Immature natural killer cell (primary cell): Measurements from ENCODE around the gene KRTAP3-2. TPM values are rescaled to one million over a fixed set of nuclear protein-coding genes. Genes with fewer than 3 reads are reported as not detected.

Experiments
- DNase-seq, 3 donors: peaks; one replicate each; pipeline ENCODE4 v3.0.0; 2022; ENCODE audit warnings: mixed read lengths in 1 of 3
- H3K27ac Mint-ChIP-seq, 6 donors: one replicate each; pipeline ENCODE4 v1.8.0; 2020; ENCODE audit warnings: mixed read lengths in 6 of 6, mild to moderate bottlenecking in 5 of 6, inconsistent platforms in 4 of 6, moderate library complexity in 3 of 6
- H3K27me3 Mint-ChIP-seq, 3 donors: one replicate each; pipeline ENCODE4 v1.8.0; 2020 to 2021; ENCODE audit warnings: low read depth in 3 of 3, mild to moderate bottlenecking in 3 of 3, mixed read lengths in 3 of 3, moderate library complexity in 3 of 3, inconsistent platforms in 1 of 3
- H3K36me3 Mint-ChIP-seq, 3 donors: one replicate each; pipeline ENCODE4 v1.8.0; 2020; ENCODE audit warnings: mixed read lengths in 3 of 3, inconsistent platforms in 2 of 3, mild to moderate bottlenecking in 2 of 3
- H3K4me1 Mint-ChIP-seq, 2 donors: one replicate each; pipeline ENCODE4 v1.8.0; 2020; ENCODE audit warnings: inconsistent platforms in 2 of 2, mild to moderate bottlenecking in 2 of 2, mixed read lengths in 2 of 2, moderate library complexity in 1 of 2
- H3K4me3 Mint-ChIP-seq, 5 donors: one replicate each; pipeline ENCODE4 v1.8.0; 2020; ENCODE audit warnings: mild to moderate bottlenecking in 5 of 5, mixed read lengths in 5 of 5, inconsistent platforms in 3 of 5, moderate library complexity in 3 of 5
- H3K9me3 Mint-ChIP-seq, 6 donors: one replicate each; pipeline ENCODE4 v1.8.0; 2020; ENCODE audit warnings: mild to moderate bottlenecking in 6 of 6, mixed read lengths in 6 of 6, inconsistent platforms in 4 of 6, moderate library complexity in 3 of 6
- polyA plus RNA-seq, 3 donors: library from polyadenylated mRNA; unstranded; fragments of 300-500 nt; fragmentation: Illumina TruSeq; gene quantifications; one replicate each; pipeline ENCODE4 v1.2.3, GENCODE V29; 2021

Gene KRTAP3-2
- polyA plus RNA-seq, 3 donors from 2014 or later: not detected

DNA sequence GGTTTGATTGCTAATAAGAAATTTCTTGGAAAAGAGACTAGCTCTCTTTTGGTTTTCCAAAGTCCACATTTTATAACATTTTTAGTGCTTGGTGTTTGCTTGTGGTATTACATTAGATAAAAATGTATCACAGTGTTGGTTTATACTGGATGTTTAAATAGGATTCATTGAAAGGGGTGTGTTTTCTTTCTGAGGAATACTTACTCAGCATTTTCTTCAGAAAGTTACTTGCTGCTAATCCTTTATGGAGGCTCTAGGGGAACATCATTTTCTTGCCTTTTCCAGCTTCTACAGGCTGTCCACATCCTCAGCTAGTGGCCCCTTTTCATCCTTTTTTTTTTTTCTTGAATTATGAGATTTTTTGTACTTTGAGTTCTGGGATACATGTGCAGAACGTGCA, 32.1 kb downstream of the KRTAP3-2 start:
- Mint-ChIP-seq H3K36me3 (no peaks in the 10 kb centered on the region), H3K9me3 (peaks cover 0 to 3% (median 0%) of the 10 kb centered on the region in 6 donors), H3K4me1 (no peaks in the 10 kb centered on the region), H3K4me3 (no peak overlapping the region), H3K27me3 (peaks cover 4 to 15% (median 6%) of the 10 kb centered on the region in 3 donors), H3K27ac (no peak overlapping the region)
- DNase-seq: no peak

DNA sequence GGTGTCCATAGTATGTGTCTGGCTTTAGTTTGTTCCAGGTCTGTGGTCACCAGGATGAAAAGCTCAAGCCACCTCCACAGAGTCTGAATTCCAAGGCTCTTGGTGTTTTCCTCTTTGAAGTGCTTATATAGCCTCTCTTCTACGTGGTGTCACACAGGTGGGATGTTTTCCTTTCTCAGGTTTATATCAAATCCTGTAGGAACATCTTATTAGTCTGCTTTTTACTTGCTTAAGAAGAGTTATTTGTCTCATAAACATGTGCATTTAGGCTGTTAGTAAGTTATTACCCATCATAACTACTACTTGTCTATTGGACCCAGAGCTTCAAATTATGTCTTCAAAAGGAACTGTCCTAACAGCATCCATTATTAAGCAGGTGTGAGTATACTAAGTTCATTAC, 32.9 kb downstream of the KRTAP3-2 start, which contains the start of gene KRT39:
Gene KRT39 (minus strand): TSS at position 101 of the 400 bp plus-strand sequence. CDS start 92 bp downstream, at position 9.
- Mint-ChIP-seq H3K4me1 (no peaks in the 10 kb centered on the region), H3K27ac (no peak within 1 kb of the TSS), H3K9me3 (peaks cover 0 to 2% (median 0%) of the 10 kb centered on the region in 6 donors), H3K36me3 (no peaks in the 10 kb centered on the region), H3K4me3 (no peak within 1 kb of the TSS), H3K27me3 (peaks cover 4 to 15% (median 4%) of the 10 kb centered on the region in 3 donors)
- no peak for DNase-seq

DNA sequence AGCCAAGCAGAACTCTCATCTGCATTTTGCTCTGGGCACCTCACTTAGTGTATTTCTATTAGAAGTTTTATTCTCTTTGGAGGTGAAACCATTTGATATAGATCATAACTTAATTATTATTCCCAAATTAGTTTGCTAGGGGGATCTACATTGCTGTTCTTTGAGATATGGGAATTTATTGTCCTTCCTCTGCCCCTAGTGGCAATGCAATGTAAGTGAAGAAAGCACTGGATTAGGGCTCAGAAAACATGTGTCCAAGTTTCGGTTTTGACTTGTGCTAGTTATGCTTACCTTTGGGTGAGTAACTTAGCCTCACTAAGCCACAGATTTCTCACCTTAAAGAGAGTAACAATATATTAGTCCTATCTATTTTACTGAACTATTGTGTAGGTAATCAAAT, 35.9 kb downstream of the KRTAP3-2 start:
- Mint-ChIP-seq H3K4me3 (no peak overlapping the region), H3K27me3 (peaks cover 2 to 12% (median 4%) of the 10 kb centered on the region in 3 donors), H3K27ac (peak overlapping the region in 1 of 6 donors; percentile 23), H3K36me3 (no peaks in the 10 kb centered on the region), H3K4me1 (no peaks in the 10 kb centered on the region), H3K9me3 (peaks cover 0 to 1% (median 0%) of the 10 kb centered on the region in 6 donors)
- DNase-seq: peak in 1 of 3 donors; percentile 14

DNA sequence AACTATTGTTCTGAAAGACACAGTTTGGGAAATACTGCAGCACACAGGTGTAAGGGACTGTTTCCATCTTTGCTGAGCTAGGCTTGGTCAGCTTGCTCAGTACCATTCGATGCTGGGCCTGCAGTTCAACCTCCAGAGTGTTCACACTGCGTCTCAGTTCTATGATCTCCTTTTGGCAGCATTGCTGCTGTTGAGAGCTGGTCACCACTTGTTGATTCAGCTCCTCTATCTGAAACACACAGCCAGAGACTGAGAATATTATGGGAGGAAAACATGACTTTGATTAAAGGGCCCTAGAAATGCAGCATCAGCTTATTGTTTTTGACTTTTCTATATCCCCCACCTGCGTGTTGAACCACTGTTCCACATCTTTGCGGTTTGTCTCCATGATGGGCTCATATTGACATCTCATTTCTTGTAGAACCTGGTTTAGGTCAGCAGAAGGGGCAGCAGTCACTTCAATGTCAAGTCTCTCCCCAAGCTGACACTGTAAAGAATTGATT, 37.6 kb downstream of the KRTAP3-2 start:
- Mint-ChIP-seq H3K4me3 (no peak overlapping the region), H3K36me3 (no peaks in the 10 kb centered on the region), H3K9me3 (no peaks in the 10 kb centered on the region)

DNA sequence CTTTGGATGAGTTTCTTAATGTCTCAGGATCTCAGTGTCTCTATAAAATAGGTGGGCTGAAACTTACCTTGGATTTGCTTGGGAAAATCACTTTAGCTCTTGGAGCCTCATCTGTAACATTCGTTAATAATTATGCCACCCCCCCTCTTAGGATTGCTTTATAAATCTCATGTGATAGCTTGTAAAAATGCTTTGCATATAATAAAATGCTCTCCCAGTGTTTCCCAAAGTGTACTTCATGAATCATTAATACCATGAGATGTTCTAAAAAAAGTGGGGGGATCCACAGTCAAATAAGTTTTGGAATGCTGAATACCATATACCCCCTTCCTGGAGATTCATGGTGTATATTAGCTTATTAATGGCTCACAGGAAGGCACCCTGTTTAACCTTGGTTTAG, 38.1 kb downstream of the KRTAP3-2 start:
- H3K4me1 Mint-ChIP-seq: no peaks in the 10 kb centered on the region
- H3K27ac Mint-ChIP-seq: no peak overlapping the region
- no peaks in the 10 kb centered on the region for H3K36me3 Mint-ChIP-seq
- DNase-seq: no peak
- H3K9me3 Mint-ChIP-seq: no peaks in the 10 kb centered on the region
- H3K4me3 Mint-ChIP-seq: no peak overlapping the region
- H3K27me3 Mint-ChIP-seq: peaks cover 2 to 7% (median 4%) of the 10 kb centered on the region in 3 donors

More for the DNA sequence above, 37.6 kb downstream of the KRTAP3-2 start:
- no peak overlapping the region for H3K27ac Mint-ChIP-seq
- H3K27me3 Mint-ChIP-seq: peaks cover 2 to 7% (median 4%) of the 10 kb centered on the region in 3 donors
- no peaks in the 10 kb centered on the region for H3K4me1 Mint-ChIP-seq
- DNase-seq: no peak

DNA sequence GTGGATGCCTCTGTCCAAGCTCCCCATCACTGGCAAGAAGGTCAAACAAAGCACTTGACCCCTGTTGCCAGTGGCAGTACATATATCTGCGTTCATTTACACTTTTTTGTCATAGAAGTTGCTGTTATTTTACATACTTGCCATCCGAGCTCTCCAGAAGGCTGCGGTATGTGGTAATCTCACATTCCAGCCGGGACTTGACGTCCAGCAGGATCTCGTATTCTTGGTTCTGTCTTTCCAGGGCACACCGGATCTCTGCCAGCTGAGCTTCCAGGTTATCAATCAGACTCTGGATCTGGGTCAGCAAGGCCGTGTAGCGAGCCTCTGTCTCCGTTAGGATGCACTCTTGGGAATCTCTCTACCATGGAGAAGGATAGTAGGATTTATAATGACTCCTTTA, 39.6 kb downstream of the KRTAP3-2 start:
- no peak for DNase-seq
- H3K27ac Mint-ChIP-seq: no peak overlapping the region
- H3K27me3 Mint-ChIP-seq: peaks cover 2 to 4% (median 2%) of the 10 kb centered on the region in 3 donors
- no peaks in the 10 kb centered on the region for H3K4me1 Mint-ChIP-seq
- H3K4me3 Mint-ChIP-seq: no peak overlapping the region
- H3K36me3 Mint-ChIP-seq: no peaks in the 10 kb centered on the region
- no peaks in the 10 kb centered on the region for H3K9me3 Mint-ChIP-seq

DNA sequence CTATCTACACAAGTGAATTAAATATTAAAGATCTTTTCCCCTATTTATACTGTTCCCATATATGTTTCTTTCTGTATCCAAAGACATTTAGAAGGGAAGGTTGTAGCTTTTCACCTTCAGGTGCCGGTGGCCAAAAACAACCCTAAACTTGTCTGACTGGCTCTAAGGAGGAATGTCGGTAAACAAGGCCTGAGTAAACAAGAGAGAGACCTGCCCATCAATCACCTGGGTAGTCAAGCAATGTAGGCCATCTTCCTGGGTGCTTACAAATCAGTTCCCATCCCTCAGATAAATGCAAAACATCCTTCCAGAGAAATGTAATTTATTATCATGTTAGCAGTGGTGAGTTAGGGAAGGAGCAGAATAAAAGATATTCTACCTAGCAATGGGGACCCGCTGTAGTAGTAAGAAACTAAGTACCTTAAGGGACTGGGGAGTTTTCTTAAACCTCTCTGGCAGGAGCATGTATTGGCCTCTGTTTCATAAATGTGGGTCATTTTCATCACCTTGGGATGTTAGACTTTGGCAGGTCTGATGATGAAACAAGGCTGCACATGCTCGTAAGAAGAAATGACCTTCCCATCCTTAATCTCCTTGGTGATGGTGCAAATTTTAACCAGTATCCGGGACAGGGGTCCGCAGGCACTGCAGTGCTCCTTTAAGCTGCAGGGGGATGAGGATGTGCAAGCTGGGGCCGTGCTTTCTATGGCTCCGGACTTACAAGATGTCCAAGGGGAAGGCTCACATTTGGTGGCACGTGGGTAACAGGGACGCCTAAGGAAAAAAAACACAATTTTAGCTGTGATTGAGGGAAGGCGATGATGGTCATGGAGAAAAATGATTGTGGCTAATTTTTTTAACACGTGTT, 41.4 kb downstream of the KRTAP3-2 start:
- Mint-ChIP-seq H3K4me3 (no peak overlapping the region), H3K36me3 (no peaks in the 10 kb centered on the region), H3K27ac (no peak overlapping the region), H3K27me3 (peaks cover 4 to 6% (median 6%) of the 10 kb centered on the region in 3 donors), H3K9me3 (no peaks in the 10 kb centered on the region), H3K4me1 (no peaks in the 10 kb centered on the region)
- DNase-seq: no peak

DNA sequence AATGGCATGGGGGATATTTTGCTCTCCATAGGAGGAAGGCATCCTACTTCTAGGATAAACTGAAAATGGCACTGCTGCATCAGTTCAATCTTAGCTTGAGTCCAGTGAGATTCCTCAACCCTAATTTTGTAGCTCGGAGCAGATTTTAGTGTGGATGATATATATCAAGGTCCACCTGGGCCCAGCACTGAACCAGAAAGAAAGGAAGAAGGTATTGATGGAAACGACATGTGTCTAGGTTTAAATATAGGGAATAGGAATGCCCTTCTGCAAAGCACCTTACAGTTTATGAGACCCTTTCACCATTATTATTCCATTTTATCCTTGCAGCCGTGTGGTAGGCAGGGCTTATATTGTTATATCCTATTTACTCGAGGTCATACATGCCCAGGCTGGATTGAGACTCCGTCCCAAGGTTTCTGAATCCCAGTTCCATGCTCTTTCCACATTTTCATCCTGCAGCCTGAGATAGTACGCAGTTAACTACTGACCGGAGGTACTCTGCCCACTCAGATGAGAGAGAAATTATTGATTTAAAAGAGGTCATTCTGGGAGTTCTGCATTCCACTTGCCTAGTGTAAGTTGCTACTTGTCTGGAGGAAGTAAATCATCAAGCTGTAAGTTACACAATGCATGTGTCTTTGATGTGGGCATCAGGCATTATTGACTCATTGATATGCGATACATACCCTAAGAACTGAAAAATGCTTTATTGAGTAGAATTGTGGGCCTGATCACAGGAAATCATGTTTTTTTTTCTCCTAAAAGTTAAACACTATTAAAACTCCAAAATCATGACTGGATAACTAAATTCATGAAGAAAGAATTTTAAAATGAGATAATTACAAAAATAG, 43.1 kb downstream of the KRTAP3-2 start:
- Mint-ChIP-seq H3K36me3 (no peaks in the 10 kb centered on the region), H3K4me3 (no peak overlapping the region), H3K27me3 (peaks cover 4 to 15% (median 6%) of the 10 kb centered on the region in 3 donors), H3K9me3 (no peaks in the 10 kb centered on the region), H3K27ac (no peak overlapping the region), H3K4me1 (no peaks in the 10 kb centered on the region)
- DNase-seq: no peak

DNA sequence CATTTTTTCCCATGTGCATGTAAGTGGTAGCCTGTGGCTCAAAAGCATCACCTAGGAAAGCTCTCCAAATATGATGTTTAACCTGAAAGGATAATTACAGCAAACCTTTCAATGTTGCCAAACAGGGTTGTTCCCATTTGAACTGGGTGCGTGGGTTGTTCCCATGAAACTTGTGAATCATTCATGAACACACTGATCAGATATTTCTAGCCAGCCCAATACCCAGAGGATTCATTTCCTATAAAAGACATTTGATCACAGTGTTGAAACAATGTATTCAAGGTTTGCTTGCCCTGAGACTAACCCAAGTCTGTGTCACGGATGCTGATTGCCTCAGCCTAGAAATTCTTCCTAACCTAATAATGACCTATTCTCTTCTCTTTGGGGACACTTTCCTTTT, 45.8 kb downstream of the KRTAP3-2 start:
- Mint-ChIP-seq H3K27me3 (peaks cover 9 to 20% (median 13%) of the 10 kb centered on the region in 3 donors), H3K4me1 (no peaks in the 10 kb centered on the region), H3K27ac (no peak overlapping the region), H3K4me3 (no peak overlapping the region), H3K9me3 (peaks cover 0 to 2% (median 0%) of the 10 kb centered on the region in 6 donors), H3K36me3 (no peaks in the 10 kb centered on the region)
- DNase-seq: no peak

DNA sequence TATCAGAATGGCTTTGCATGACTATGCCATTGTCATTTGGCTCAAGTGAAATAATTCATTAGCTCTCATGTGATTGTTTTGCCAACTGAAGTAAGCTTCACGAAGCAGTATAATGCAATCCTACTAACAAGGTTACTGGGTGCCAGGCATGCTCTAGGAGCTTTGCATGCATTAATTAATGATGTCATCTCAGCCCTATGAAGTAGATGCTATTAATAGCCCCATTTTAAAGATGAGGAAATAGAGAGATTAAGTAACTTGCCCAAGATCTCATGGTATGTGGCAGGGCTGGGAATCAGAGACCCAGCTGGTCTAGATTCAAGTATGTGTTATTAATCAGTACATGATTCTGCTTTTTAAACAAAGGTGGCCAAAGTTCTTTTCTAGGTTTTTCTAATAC, 47.0 kb downstream of the KRTAP3-2 start:
- H3K27me3 Mint-ChIP-seq: peaks cover 9 to 30% (median 13%) of the 10 kb centered on the region in 3 donors
- H3K9me3 Mint-ChIP-seq: peaks cover 0 to 2% (median 0%) of the 10 kb centered on the region in 6 donors
- H3K36me3 Mint-ChIP-seq: no peaks in the 10 kb centered on the region
- DNase-seq: no peak
- no peaks in the 10 kb centered on the region for H3K4me1 Mint-ChIP-seq
- H3K4me3 Mint-ChIP-seq: no peak overlapping the region
- H3K27ac Mint-ChIP-seq: no peak overlapping the region

DNA sequence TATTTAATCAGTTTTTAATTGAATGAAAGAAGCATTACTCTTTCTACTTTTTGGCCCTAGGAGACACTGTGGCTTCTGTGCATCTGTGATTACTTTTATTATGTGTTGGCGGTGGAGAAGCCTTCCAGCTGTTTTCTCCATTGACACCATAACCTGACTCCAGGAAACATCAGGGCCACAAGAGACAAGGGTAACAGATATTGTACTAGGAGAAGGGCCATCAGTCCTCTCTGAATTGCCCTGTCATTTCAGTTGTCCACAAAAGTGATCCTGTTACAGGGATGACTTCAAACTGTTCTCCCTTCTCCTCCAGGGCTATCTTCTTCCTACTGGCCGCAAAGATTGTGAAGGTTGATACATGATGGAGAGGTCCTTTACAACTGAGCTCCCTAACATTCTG, 47.6 kb downstream of the KRTAP3-2 start:
- Mint-ChIP-seq H3K4me3 (no peak overlapping the region), H3K36me3 (no peaks in the 10 kb centered on the region), H3K4me1 (no peaks in the 10 kb centered on the region), H3K27ac (no peak overlapping the region), H3K27me3 (peaks cover 9 to 30% (median 15%) of the 10 kb centered on the region in 3 donors), H3K9me3 (peaks cover 0 to 2% (median 0%) of the 10 kb centered on the region in 6 donors)
- no peak for DNase-seq

DNA sequence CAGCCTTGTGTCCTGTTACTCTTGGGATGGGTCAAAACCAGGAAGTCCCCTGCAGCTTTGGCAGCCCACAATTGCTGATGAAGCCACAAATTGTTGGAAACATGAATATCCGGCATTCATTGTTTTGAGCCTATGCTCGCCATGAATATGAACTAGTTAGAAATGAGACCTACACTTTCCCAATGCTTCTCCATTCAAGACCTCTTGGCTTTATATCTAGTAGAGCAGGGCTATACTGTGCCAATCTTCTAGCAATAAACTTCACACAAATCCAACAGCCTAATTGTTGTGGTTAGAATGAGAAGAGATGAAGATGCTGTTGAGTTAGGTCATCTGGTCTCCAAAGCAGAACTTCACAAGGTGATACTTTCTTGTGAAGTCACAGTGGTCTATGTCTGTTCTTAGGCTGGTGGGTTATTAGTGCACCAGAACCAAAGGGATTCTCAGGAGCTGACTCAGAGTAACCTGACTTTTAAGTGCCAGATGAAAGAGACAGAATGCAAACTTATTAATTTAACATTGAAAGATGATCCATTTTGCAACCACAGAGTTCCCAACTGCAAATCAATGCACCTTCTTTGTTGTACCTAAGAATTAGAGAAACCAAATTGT, 48.6 kb downstream of the KRTAP3-2 start:
- Mint-ChIP-seq H3K4me1 (no peaks in the 10 kb centered on the region), H3K36me3 (no peaks in the 10 kb centered on the region), H3K4me3 (no peak overlapping the region), H3K27me3 (peaks cover 9 to 35% (median 15%) of the 10 kb centered on the region in 3 donors), H3K27ac (no peak overlapping the region), H3K9me3 (peaks cover 0 to 2% (median 0%) of the 10 kb centered on the region in 6 donors)
- no peak for DNase-seq

DNA sequence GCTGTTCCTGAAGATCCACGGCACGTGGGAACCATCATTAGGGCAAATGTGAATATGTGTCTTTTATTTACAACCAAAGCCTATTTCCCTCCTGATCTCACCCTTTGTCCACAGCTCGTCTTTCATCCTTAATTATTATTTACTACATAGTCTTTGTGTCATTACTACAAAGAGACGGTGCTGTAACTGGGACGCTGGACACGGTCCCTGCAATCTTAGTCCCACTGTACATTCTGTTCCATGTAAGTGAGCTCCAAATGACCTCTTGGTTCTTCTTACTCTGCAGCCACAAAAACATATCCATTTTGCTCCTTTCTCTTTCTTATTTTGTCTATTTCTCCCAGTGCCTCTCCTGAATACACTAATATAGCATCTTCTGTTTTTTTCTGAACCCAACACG, 49.5 kb downstream of the KRTAP3-2 start:
- peak overlapping the region in 1 of 5 donors; percentile 1 for H3K4me3 Mint-ChIP-seq
- no peaks in the 10 kb centered on the region for H3K36me3 Mint-ChIP-seq
- peaks cover 0 to 2% (median 0%) of the 10 kb centered on the region in 6 donors for H3K9me3 Mint-ChIP-seq
- DNase-seq: no peak
- peaks cover 9 to 39% (median 17%) of the 10 kb centered on the region in 3 donors for H3K27me3 Mint-ChIP-seq
- H3K27ac Mint-ChIP-seq: no peak overlapping the region
- H3K4me1 Mint-ChIP-seq: no peaks in the 10 kb centered on the region
